Suppressor macrophage treated with lipopolysaccharide for 1 hour (primary cell): Measurements from ENCODE around the gene BLCAP.

Experiments used
- DNase-seq, 3 donors: peaks; one replicate each; pipeline ENCODE4 v3.0.0-alpha.2; 2020 to 2022

BLCAP gene

GRCh38 chr20:37529214-37529967 is 1.7 kb upstream of the BLCAP start:
- no peak for DNase-seq

GRCh38 chr20:37528446-37529213 is 954 bp upstream of the BLCAP start:
- DNase-seq: peak in 2 of 3 donors; percentile 24 to 35

DNA sequence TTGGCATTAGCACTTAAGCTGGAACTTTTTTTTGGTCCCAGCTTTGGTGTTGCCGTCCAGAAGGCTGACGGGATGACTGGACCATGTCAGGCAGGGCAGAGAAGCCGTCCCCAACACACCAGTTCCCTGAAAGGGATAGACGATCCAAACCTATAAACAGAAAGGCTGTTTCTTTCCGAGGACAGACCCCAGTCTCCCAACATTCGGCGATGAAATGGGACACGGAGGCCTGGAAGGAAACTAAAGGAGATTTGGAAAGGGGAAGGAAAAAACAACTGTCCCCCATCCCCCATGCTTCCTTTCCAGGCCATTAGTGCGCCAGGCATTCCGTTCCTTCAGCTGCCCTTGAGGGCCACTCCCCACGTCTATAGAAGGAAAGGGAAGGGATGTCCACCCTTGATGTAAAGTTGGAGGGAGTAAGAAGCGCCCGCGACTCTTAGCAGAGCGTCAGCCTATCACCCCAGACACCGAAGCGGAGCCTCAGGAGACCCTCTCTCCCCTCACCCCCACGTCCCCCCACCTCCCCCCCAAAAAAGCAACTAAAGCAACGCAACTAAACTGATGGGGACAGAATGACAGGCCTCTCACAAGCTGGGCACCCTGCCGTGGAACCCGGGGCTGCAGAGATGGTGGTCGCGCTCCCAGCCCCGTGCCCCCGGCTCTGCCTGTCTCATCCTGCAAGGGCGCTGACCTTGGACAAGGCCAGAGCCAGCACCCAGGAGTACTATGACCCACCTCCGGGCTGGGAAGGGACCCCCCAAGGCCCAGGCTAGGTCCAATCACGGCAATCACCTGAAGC is 638 bp downstream of the BLCAP start:
- peak; percentile 47 to 67 (median 53) for DNase-seq

DNA sequence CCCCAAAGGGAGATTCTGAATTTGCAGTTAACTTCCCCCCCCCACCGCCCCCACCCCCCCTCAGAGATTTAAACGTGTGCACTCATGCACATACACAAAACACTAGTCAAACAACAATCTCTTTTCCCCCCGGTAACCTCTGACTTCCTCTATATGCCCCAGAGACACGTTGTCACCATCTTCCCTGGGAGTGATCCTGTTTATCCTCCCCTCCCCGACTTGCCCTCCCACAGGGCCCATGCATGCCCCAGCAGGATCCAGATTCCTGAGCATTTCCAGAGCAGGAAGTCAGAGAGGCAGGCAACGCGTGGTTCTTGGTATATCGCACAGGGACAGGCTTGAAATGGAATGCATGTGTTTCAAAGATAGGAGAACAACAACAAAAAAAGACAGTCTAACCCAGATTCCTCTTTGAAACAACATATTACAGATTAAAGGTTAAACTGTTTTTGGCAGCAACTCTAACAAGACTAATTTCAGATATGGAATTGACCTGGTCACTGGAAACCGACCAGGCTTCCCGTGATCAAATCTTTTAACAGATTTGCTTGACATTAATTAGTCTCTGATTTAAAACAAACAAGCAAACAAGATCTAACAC is 1.3 kb downstream of the BLCAP start:
- peak; percentile 43 to 53 (median 47) for DNase-seq

DNA sequence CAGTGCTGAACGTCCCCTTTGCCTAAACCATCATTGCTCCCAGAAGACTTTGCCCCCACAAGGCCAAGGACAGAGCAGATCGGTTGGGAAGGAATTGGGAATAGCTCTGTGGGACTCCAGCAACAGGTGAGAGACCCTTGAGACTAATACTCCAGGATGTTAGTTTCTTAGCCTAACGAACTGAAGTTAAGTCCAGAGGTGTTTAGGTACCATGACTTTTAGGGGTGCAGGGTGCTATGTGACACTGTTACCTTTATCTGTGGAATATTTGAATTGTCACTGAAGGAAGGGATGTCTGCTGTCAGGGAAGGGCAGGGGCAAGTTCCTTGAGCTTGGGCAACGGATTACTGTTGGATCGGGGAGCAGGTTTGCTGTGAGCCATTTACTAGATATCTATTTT is 1.9 kb downstream of the BLCAP start:
- no peak for DNase-seq

DNA sequence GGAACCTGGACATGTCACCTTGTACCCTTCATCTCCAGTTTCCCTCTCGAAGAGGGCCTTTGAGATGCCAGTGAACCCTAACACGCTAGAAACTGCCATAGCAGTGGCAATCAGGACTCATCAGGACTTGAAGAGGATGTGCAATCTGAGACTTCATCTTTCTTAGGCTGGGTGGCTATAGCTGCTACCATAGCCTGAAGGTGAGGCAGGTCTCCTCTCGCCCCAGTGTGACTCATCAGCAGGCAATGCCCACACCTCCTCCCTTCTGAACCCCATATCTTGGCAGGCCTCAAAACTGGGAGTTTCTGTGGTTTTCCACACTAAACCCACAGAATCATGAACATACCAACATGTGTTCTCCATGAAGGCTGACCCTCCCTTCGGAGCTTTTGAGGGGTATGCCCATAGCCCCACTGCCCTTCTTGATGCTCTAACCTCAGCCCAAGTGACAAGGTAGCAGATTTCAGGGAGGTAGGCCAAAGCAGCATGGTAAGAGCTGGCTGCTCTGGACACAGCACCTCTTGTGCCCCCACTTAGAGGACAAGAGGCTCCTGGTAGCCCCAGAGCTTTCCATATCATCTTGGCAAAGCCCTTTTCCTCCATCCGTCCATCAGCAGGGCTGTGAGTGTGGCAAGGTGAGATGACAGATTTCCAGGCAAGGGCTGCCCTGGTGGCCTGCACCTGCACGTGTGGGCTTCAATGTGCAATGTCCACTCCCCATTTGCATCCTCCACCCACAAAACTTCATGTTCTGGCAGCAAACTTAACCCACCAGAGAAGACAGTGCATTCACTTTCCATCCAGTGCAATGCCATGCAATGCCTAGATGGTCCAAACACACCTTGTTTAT is 2.6 kb downstream of the BLCAP start:
- DNase-seq: no peak

DNA sequence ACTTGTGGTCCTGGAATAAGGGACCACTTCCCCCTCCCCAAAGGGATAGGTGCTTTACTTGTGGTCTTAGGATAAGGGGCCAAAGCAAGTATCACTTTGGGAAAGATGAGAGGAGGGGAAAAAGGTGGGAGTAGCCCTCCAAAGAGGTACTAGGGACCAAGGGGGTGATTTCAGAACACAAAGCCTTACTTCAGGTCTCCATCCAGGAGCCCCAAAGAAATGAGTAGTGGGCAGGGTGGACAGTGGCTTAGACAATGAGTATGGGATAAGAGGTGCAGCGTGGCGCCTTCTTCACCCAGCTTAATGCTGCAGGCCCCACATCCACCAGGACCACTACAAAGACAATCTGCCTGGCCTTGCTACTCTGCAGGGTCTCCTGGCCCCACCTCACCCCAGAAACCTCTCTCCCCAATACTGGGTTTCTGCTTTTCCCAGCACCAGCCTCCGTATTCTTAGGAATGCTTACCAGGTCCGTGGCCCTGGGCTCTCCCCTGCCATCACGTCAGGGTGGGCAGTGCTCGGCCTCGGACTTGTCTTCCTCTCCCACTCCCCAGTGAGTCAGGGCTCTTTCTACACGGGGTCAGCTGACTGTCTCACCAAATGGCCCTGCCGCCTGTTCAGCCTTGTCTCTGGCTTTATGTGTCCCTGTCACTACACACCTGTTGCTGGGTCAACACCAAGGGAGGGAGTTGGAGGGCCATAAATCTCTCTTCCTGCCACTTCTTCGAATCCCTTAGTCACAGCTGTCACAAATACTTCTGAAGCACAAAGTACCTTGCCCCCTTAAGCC is 3.6 kb downstream of the BLCAP start:
- no peak for DNase-seq

DNA sequence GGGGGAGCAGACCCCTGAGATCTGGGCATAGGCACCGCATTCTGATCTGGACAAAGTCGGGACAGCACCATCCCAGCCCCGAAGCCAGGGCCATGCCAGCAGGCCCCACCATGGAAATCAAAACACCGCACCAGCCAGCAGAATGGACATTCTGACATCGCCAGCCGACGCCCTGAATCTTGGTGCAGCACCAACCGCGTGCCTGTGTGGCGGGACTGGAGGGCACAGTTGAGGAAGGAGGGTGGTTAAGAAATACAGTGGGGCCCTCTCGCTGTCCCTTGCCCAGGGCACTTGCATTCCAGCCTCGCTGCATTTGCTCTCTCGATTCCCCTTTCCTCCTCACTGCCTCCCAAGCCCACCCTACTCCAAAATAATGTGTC is 4.7 kb downstream of the BLCAP start:
- DNase-seq: no peak

GRCh38 chr20:37522260-37523011 is 5.2 kb downstream of the BLCAP start:
- no peak for DNase-seq

DNA sequence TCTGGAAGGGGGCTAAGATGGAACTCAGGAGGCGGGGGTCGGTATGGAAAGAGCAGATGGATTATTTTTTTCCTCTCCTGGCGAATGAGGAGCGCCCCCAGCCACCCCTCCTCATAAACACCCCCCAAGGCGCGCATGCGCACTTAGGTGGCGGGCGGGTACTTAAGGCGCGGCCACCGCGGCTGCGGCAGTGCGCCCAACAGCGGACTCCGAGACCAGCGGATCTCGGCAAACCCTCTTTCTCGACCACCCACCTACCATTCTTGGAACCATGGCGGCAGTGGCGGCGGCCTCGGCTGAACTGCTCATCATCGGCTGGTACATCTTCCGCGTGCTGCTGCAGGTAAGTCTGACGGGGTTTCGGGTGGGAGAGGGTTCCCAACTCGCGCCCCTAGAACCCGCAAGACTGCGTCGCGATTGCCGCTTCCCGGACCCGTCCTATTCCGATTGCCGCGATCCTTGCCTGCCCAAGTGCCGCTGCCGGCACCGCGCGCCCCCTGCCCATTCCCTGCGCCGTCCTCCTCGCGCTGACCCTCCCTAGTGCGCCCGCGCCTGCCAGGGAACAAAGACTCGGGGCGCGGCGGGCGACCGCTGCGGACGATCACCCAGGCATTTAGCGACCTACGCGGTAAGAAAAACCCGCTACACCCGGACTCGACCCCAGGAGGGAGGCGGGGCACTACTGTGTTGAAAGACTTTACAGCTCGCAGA is 6.5 kb downstream of the BLCAP start, which contains the start of gene NNAT:
TSS of gene NNAT (plus strand) at position 190 of the 711 bp plus-strand sequence. CDS start at position 272, 82 bp downstream.
- peak in 1 of 3 donors; percentile 9 for DNase-seq

GRCh38 chr20:37520419-37520955 is 7.2 kb downstream of the BLCAP start:
- DNase-seq: peak in 1 of 3 donors; percentile 18

GRCh38 chr20:37519508-37520418 is 7.9 kb downstream of the BLCAP start:
- no peak for DNase-seq

DNA sequence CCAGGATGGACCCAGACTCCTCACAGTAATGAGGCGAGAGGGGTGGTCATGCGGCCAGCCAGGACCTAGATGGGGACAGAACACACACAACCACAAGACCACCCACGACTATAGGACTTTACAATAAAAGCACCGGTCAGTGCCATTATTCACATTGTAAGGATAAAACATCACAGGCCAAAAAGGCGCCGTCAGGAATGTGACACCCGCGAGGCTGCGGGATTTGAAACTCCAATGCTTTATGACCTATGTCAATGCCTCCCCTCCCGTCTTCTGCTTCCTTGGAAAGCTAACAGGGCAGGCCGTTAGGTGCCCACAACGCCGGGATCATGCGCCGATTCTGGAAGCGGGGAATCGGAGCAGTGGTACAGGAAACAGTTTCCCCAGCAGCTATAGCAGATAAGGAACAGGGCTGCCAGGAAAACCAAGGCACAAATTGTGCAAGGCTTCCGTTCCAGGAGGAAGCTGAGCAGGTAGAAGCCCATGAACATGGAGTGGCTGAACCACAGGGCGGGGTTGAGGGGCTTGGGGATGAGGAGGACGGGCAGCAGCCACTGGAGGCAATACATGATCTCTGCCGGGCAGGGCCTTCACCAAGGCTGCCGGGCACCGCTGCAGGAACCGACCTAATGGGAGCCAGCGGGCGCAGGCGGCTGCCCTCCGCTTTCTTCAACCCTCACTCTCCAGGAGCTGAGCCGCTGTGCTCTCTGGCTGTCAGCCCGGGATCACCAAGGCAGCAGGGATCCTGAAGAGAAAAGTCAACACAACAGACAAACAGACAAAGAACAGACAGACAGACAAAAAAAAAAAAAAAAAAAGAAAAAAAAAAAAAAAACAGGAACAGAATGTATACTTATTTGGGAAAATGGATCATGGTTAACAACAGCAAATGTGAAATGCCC is 8.8 kb downstream of the BLCAP start:
- no peak for DNase-seq

DNA sequence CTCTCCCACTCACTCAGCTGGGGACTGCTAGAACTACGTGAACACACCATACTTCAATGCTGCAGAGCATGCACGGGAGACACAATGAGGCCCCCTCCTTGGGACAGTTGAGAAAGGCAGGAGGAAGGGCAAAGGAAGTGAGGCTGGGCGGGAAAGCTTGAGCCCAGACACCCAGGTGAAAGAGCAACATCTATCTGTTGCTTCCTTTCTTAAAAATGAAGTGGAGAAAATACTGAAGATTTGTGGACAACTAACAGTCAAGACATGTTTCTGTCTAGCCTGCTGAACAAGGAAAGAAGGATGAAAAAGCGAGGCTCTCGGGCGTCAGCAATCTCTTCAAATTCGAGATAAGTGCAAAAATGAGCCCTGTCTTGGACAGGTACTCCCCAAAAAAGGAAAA is 9.6 kb downstream of the BLCAP start:
- DNase-seq: no peak

GRCh38 chr20:37516811-37517750 is 10.6 kb downstream of the BLCAP start:
- DNase-seq: no peak

DNA sequence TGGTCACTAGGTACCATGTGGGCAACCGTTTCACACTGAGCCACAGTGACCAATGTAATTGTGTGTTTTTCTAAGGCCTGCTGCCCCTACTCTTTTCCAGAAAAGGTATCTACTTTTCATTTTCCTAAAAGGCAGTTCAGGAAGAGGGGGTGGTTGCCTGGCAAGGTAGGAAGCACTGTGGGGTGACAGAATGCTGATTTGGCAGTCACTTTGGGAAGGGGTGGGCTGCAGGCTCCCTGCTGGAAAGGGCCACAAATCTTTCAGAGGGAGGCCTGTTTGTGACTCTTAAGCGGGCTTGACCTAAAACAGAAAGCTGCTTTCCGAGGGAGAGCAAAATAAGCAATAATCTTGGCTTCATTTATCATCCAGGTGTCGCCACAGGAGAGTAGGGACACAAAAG is 11.8 kb downstream of the BLCAP start:
- no peak for DNase-seq
